Measurements from ENCODE around the gene TCIRG1. TPM values are rescaled to one million over a fixed set of nuclear protein-coding genes. Genes with fewer than 3 reads are reported as not detected.

Gene TCIRG1
- total RNA-seq, 1 donor from 2014 or later, result 152 TPM

GRCh38 chr11:68016904-68017817, 21.7 kb upstream of the TCIRG1 start:
- no peaks in the 10 kb centered on the region for H3K36me3 Mint-ChIP-seq (ENCODE audit: low read depth)
- H3K4me3 Mint-ChIP-seq, result no peak overlapping the region
- H3K4me1 Mint-ChIP-seq (ENCODE audit: low read depth), result no peaks in the 10 kb centered on the region
- H3K27me3 Mint-ChIP-seq (ENCODE audit: insufficient read depth), result no peaks in the 10 kb centered on the region
- no peak for DNase-seq (ENCODE audit: low spot score)
- no peaks in the 10 kb centered on the region for H3K9me3 Mint-ChIP-seq
- no peak overlapping the region for H3K27ac Mint-ChIP-seq
- intact Hi-C loops (cut with micrococcal nuclease), result no loop called here

GRCh38 chr11:68017980-68018729, 20.7 kb upstream of the TCIRG1 start:
- no peak for DNase-seq (ENCODE audit: low spot score)
- no peak overlapping the region for H3K27ac Mint-ChIP-seq
- no peak overlapping the region for H3K4me3 Mint-ChIP-seq
- no peaks in the 10 kb centered on the region for H3K4me1 Mint-ChIP-seq (ENCODE audit: low read depth)
- H3K27me3 Mint-ChIP-seq (ENCODE audit: insufficient read depth), result no peaks in the 10 kb centered on the region
- no peaks in the 10 kb centered on the region for H3K9me3 Mint-ChIP-seq
- H3K36me3 Mint-ChIP-seq (ENCODE audit: low read depth), result no peaks in the 10 kb centered on the region
- intact Hi-C loops (cut with micrococcal nuclease), result no loop called here

GRCh38 chr11:68018730-68019190, 20.1 kb upstream of the TCIRG1 start:
- no peak for DNase-seq (ENCODE audit: low spot score)
- Mint-ChIP-seq H3K27ac (no peak overlapping the region), H3K9me3 (no peaks in the 10 kb centered on the region), H3K36me3 (ENCODE audit: low read depth) (no peaks in the 10 kb centered on the region), H3K4me3 (no peak overlapping the region), H3K4me1 (ENCODE audit: low read depth) (no peaks in the 10 kb centered on the region), H3K27me3 (ENCODE audit: insufficient read depth) (no peaks in the 10 kb centered on the region)
- intact Hi-C loops (cut with micrococcal nuclease), result no loop called here

- intact Hi-C loops (cut with micrococcal nuclease), result no loop called here
- DNase-seq (ENCODE audit: low spot score), result no peak
- Mint-ChIP-seq H3K36me3 (ENCODE audit: low read depth) (no peaks in the 10 kb centered on the region), H3K4me1 (ENCODE audit: low read depth) (no peaks in the 10 kb centered on the region), H3K27me3 (ENCODE audit: insufficient read depth) (peaks cover 2% of the 10 kb centered on the region), H3K9me3 (no peaks in the 10 kb centered on the region), H3K27ac (no peak overlapping the region), H3K4me3 (no peak overlapping the region)
Measured at GRCh38 chr11:68019486-68019885, 19.3 kb upstream of the TCIRG1 start.

GRCh38 chr11:68020575-68020974, 18.2 kb upstream of the TCIRG1 start:
- no peaks in the 10 kb centered on the region for H3K36me3 Mint-ChIP-seq (ENCODE audit: low read depth)
- no peak overlapping the region for H3K4me3 Mint-ChIP-seq
- DNase-seq (ENCODE audit: low spot score), result no peak
- intact Hi-C loops (cut with micrococcal nuclease), result no loop called here
- no peaks in the 10 kb centered on the region for H3K4me1 Mint-ChIP-seq (ENCODE audit: low read depth)
- H3K27ac Mint-ChIP-seq, result no peak overlapping the region
- H3K9me3 Mint-ChIP-seq, result no peaks in the 10 kb centered on the region
- H3K27me3 Mint-ChIP-seq (ENCODE audit: insufficient read depth), result peaks cover 4% of the 10 kb centered on the region

- intact Hi-C loops (cut with micrococcal nuclease), result no loop called here
- no peaks in the 10 kb centered on the region for H3K9me3 Mint-ChIP-seq
- no peak for DNase-seq (ENCODE audit: low spot score)
- no peaks in the 10 kb centered on the region for H3K36me3 Mint-ChIP-seq (ENCODE audit: low read depth)
- no peak overlapping the region for H3K4me3 Mint-ChIP-seq
- H3K27ac Mint-ChIP-seq, result no peak overlapping the region
- H3K4me1 Mint-ChIP-seq (ENCODE audit: low read depth), result no peaks in the 10 kb centered on the region
- H3K27me3 Mint-ChIP-seq (ENCODE audit: insufficient read depth), result peaks cover 5% of the 10 kb centered on the region
Measured at GRCh38 chr11:68021167-68021787, 17.5 kb upstream of the TCIRG1 start.

GRCh38 chr11:68022531-68022930, 16.3 kb upstream of the TCIRG1 start:
- intact Hi-C loops (cut with micrococcal nuclease), result no loop called here

GRCh38 chr11:68024508-68024907, 14.3 kb upstream of the TCIRG1 start:
- intact Hi-C loops (cut with micrococcal nuclease), result no loop called here
- Mint-ChIP-seq H3K27ac (no peak overlapping the region), H3K36me3 (ENCODE audit: low read depth) (no peaks in the 10 kb centered on the region), H3K27me3 (ENCODE audit: insufficient read depth) (peaks cover 5% of the 10 kb centered on the region), H3K9me3 (no peaks in the 10 kb centered on the region), H3K4me1 (ENCODE audit: low read depth) (peaks cover 10% of the 10 kb centered on the region), H3K4me3 (no peak overlapping the region)
- no peak for DNase-seq (ENCODE audit: low spot score)

More at GRCh38 chr11:68022531-68022930, 16.3 kb upstream of the TCIRG1 start:
- no peak overlapping the region for H3K4me3 Mint-ChIP-seq
- H3K27me3 Mint-ChIP-seq (ENCODE audit: insufficient read depth), result peaks cover 5% of the 10 kb centered on the region
- no peak overlapping the region for H3K27ac Mint-ChIP-seq
- no peaks in the 10 kb centered on the region for H3K36me3 Mint-ChIP-seq (ENCODE audit: low read depth)
- no peak for DNase-seq (ENCODE audit: low spot score)
- no peaks in the 10 kb centered on the region for H3K4me1 Mint-ChIP-seq (ENCODE audit: low read depth)
- no peaks in the 10 kb centered on the region for H3K9me3 Mint-ChIP-seq

- peaks cover 5% of the 10 kb centered on the region for H3K27me3 Mint-ChIP-seq (ENCODE audit: insufficient read depth)
- peaks cover 13% of the 10 kb centered on the region for H3K4me1 Mint-ChIP-seq (ENCODE audit: low read depth)
- no peaks in the 10 kb centered on the region for H3K9me3 Mint-ChIP-seq
- H3K4me3 Mint-ChIP-seq, result no peak overlapping the region
- no peak for DNase-seq (ENCODE audit: low spot score)
- no peak overlapping the region for H3K27ac Mint-ChIP-seq
- H3K36me3 Mint-ChIP-seq (ENCODE audit: low read depth), result no peaks in the 10 kb centered on the region
- intact Hi-C loops (cut with micrococcal nuclease), result no loop called here
Measured at GRCh38 chr11:68025047-68025446, 13.8 kb upstream of the TCIRG1 start.

- H3K4me1 Mint-ChIP-seq (ENCODE audit: low read depth), result peaks cover 16% of the 10 kb centered on the region
- peaks cover 5% of the 10 kb centered on the region for H3K27me3 Mint-ChIP-seq (ENCODE audit: insufficient read depth)
- H3K9me3 Mint-ChIP-seq, result no peaks in the 10 kb centered on the region
- intact Hi-C loops (cut with micrococcal nuclease), result no loop called here
- DNase-seq (ENCODE audit: low spot score), result no peak
- no peak overlapping the region for H3K27ac Mint-ChIP-seq
- no peak overlapping the region for H3K4me3 Mint-ChIP-seq
- no peaks in the 10 kb centered on the region for H3K36me3 Mint-ChIP-seq (ENCODE audit: low read depth)
Measured at GRCh38 chr11:68026391-68027105, 12.3 kb upstream of the TCIRG1 start.

GRCh38 chr11:68027667-68028066, 11.2 kb upstream of the TCIRG1 start:
- no peaks in the 10 kb centered on the region for H3K36me3 Mint-ChIP-seq (ENCODE audit: low read depth)
- DNase-seq (ENCODE audit: low spot score), result no peak
- no peak overlapping the region for H3K27ac Mint-ChIP-seq
- peaks cover 20% of the 10 kb centered on the region for H3K4me1 Mint-ChIP-seq (ENCODE audit: low read depth)
- intact Hi-C loops (cut with micrococcal nuclease), result no loop called here
- no peaks in the 10 kb centered on the region for H3K9me3 Mint-ChIP-seq
- peaks cover 5% of the 10 kb centered on the region for H3K27me3 Mint-ChIP-seq (ENCODE audit: insufficient read depth)
- no peak overlapping the region for H3K4me3 Mint-ChIP-seq

GRCh38 chr11:68028802-68029545, 9.9 kb upstream of the TCIRG1 start:
- Mint-ChIP-seq H3K4me3 (peak overlapping the region; percentile 92), H3K36me3 (ENCODE audit: low read depth) (no peaks in the 10 kb centered on the region), H3K4me1 (ENCODE audit: low read depth) (peaks cover 20% of the 10 kb centered on the region), H3K27me3 (ENCODE audit: insufficient read depth) (peaks cover 5% of the 10 kb centered on the region), H3K27ac (peak overlapping the region; percentile 82), H3K9me3 (no peaks in the 10 kb centered on the region)
- intact Hi-C loops (cut with micrococcal nuclease), result no loop called here
- DNase-seq (ENCODE audit: low spot score), result no peak

Measured in activated T-helper 1 cell treated with anti-CD3 and anti-CD28 coated beads, Interleukin-12 subunit alpha, Interleukin-12 subunit beta, Interleukin-2, Interleukin-4 antibody, amounts not matched to agents 30 ng/mL and 10 ng/mL and 1 ng/mL, durations not matched to agents 14 hours and 24 hours and 36 hours (primary cell).